Stimulated activated naive CD4-positive, alpha-beta T cell (primary cell): ENCODE measurements around the gene MNAT1.

Experiments
- DNase-seq, 6 experiments: peaks; one replicate each; lab custom pipeline; 2025; lab: John Stamatoyannopoulos, UW

The MNAT1 gene

DNA sequence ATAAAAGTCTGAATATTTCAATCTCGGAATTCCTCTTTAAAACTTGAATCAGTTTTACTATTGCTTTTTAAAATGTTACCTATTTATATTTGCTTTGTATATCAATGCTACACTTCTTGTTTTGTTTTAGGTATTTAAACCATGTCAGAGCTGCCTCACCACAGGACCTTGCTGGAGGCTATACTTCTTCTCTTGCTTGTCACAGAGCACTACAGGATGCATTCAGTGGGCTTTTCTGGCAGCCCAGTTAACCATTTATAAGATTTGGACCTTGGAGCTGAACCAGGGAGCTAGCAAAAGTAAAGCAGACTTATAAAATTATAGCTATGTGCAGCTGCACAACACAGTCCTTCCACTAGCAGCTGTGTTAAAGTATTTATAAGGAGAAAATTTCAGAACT, 233.5 kb downstream of the MNAT1 start:
- DNase-seq: no peak

- DNase-seq: no peak
These were observed 234.1 kb downstream of the MNAT1 start for GRCh38 chr14:60968671-60969070.

- no peak for DNase-seq
These were observed 235.6 kb downstream of the MNAT1 start for GRCh38 chr14:60970146-60970545.

GRCh38 chr14:60971271-60971670, 236.7 kb downstream of the MNAT1 start:
- DNase-seq: no peak

DNA sequence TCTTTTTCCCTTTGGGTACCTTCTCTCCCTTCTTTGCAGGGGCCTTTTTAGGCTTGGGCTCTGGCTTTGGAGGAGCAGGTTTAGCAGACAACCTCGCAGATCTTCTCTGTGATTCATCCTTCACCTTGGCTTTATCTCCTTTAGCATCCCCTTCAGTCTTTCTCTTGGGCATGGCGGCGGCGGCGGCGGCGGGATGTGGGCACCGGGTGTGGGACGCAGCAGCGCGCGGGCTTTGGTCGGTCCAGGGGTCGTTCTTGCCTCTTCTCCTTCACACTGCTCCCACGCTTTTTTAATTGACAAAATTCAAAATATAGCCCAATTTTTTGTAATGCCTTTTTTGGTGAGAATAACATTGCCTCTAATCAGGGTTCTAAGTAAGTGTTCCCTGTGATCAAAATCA, 237.7 kb downstream of the MNAT1 start:
- DNase-seq: no peak

GRCh38 chr14:60973070-60973469, 238.5 kb downstream of the MNAT1 start:
- DNase-seq: no peak

DNA sequence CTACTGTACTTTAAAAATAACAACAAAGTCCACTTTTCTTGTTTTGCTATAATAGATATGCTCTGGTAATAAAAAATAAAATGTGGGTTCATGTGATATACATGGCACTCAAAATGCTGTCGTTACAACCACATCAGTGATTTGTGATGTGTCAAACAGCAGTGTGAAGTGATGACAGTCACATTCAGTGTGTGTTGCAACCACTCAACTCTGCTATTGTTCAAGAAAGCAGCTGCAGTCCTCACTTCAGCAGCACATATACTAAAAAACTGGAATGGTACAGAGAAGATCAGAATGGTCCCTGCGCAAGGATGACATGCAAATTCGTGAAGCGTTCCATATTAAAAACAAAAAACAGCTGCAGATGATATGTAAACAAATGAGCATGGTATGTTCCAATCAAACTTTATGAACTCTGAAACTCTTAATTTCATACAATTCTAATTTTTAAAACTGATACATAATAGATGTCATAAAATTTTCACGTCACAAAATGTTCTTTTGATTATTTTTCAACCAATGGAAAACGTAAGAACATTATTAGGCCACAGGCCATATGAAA, 239.6 kb downstream of the MNAT1 start:
- no peak for DNase-seq

- no peak for DNase-seq
These were observed 241.0 kb downstream of the MNAT1 start for GRCh38 chr14:60975551-60975950.

DNA sequence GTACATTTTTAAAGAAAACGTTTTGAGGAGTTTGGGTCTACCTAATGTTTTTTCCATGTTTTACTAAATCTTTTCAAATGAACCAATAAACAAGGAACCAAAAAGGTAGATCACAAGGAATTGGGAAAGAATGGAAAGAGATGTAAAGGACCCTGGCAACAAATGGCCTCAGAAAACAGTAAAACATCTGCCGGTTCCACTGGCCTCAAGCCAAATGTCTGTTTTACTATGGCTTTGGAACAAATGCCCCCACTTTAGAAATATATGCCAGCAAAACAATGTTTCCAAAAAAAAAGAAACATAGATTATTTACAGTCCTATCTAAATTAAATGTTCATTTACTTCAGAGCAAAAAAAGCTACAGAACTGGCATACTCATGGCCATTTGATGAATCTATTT, 243.3 kb downstream of the MNAT1 start:
- no peak for DNase-seq

DNA sequence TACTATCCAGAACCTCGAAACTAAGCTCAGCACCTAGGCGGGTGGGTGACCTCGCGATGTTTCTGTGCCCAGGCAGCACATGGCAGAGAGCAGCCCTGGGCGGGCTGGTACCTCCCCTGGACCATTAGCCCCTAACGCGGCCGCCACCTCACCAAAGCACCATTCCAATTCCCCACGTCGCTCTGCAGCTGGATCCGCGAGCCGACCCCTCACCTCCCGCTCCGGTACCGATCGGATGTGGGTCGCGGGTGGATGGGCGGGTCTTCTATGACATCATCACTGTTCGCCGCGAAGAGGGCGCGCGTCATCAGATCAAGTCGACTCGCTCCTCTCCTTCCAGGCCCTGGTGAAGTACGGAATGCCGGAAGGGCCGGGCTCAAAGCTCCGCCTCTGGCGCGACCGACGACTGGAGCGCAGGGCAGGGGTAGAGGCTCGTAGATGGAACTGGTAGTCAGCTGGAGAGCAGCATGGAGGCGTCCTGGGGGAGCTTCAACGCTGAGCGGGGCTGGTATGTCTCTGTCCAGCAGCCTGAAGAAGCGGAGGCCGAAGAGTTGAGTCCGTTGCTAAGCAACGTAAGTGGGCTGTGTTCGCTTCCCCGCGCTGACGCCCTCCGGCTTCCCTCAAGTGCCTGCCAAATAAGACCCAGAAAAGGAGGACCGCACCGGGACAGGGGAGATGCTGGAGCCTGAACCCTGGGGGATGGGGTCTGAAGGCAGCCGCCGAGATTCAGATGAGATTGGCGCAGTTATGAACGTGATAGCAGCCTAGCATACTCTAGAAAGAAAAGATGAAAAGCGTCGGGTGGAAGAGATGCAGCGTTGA, 246.5 kb downstream of the MNAT1 start, which contains the start of the genes SLC38A6 and TRMT5:
SLC38A6 (plus strand) TSS at position 435 of the 822 bp plus-strand sequence; CDS start at position 468, 33 bp downstream.
TRMT5 (minus strand) TSS at position 269 of the 822 bp plus-strand sequence; CDS start at position 163, 106 bp downstream.
- peak; percentile 82 to 95 (median 89) for DNase-seq

DNA sequence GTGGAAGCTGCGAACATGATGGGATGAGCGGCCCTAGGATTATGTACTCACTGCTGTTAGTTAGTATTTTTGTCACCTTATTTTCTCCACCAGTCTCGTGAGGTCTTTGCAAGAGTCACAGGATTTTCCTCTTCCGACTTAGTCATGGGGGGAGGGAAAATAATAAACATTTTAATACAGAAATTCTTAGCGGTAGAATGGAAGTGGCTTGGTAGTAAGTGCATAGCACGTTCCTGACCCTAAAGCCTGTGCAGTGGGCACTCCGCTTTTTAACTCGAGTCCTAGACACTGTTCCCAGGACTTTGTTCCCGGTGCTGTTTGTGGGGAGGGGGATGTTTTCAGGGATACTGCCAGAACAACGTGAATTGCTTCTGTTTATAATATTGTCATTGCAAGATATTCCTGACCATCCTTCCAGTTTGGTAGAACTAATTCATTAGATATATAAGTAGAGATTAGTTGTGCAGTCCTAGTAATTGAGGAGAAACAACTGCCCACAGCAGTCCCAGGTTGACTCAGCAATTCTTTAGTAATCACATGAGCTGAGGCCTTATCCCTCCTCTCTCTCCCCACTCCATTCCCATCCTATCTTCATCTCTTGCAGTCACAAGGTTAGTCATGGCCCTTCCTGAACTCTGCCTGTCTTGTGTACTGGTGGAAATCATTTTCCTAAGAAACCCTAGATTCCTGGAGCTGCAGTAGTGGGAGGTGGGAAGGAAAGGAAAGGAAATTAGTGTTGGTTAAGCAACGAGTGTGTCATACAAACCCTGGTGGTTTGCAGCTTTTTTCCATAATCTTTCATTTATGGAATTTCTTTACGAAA, 247.3 kb downstream of the MNAT1 start:
- no peak for DNase-seq

GRCh38 chr14:60984196-60984595, 249.6 kb downstream of the MNAT1 start:
- DNase-seq: no peak

DNA sequence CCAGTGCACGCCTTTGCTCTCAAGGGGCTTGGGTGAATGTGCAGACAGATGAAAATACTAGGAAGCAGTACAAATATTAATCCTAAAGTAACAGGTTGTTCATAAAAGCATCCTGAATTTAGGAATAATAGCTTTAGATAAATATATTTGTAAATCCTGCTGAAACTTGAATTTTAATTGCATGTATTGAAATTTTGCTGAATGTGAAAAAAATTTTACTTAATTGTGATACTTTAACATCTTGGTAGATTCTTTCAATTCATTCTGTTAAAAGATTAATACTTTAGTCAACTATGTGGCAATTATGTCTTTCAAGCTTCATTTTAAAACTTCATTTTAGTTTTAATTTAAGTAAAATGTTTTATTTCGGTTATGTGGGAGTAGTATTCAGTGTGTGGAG, 251.9 kb downstream of the MNAT1 start:
- no peak for DNase-seq

- no peak for DNase-seq
These were observed 255.0 kb downstream of the MNAT1 start for GRCh38 chr14:60989599-60989998.

DNA sequence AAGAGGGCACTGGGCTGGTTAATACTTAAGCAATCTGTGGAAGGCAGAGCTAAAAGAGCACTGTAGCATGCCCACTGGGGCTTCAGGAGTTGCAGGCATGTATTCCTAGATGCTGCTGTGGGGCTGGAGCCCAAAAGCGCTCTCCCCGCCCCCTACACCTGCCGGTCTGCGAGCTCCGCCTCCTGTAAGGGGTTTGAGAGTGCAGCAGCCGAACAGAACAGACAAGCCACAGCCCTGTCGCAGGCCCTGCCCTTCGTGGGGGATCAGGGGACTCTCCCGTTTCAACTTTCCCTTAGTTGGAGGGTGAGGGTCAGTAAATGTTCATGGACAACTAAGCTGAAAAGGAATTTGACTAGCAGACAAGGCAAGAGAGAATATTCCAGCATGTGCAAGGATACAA, 264.1 kb downstream of the MNAT1 start:
- DNase-seq: no peak

DNA sequence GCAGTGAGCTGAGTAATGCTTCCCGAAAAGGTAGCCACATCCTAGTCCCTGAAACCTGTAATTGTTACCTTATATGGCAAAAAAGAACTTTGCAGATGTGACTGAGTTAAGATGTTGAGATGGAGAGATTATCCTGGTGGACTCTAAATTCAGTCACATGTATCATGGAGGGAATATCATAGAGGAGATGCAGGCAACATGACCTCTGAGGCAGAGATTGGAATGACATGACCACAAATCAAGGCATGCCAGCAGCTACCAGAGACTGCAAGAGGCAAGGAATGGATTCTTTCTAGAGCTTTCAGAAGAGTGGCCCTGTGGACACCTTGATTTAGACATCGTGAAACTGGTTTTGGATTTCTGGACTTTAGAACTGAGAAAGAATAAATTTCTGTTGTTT, 265.0 kb downstream of the MNAT1 start:
- no peak for DNase-seq

DNA sequence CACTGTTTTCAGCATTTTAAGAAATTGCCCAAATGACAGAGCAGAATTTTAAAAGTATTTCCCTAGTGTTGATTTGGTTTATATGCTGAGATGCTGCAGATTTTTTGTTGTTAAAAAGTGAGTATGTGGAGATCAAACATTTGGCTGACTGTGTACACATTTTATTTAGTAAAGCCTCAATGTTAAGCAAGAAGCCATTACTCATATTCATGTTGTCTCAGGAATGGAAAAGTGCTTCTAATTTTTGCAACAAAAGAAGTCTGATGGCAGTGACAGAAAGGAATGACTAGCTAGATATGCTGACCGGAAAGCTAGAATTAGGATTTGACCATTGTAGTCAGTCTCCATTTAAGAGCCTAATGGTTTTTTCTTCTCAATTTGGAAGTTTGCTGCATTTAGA, 269.0 kb downstream of the MNAT1 start:
- no peak for DNase-seq

GRCh38 chr14:61019537-61019936, 285.0 kb downstream of the MNAT1 start:
- DNase-seq: no peak
